ENCODE data around the gene THRSP. TPM values are rescaled to one million over a fixed set of nuclear protein-coding genes. Genes with fewer than 3 reads are reported as not detected.

Gene THRSP
- polyA plus RNA-seq, 1 donor (not counting 4 experiments of a cell fraction or from before 2014, with no cell fraction given): not detected

GRCh38 chr11:78030429-78031325 lies 33.0 kb upstream of the THRSP start:
- no peaks in the 10 kb centered on the region for H3K27me3 ChIP-seq (ENCODE audit: control insufficient read depth, extremely low read depth, insufficient read depth, low read length)
- no peak overlapping the region for H3K4me2 ChIP-seq (ENCODE audit: control insufficient read depth, extremely low read depth, insufficient read depth, low read depth, low read length)
- peaks cover 5% of the 10 kb centered on the region for H3K4me1 ChIP-seq (ENCODE audit: control insufficient read depth, extremely low read depth, insufficient read depth, low read length)
- H2AFZ ChIP-seq (ENCODE audit: control insufficient read depth, low read length): peak overlapping the region; percentile 44
- no peak overlapping the region for H3K27ac ChIP-seq (ENCODE audit: control insufficient read depth, insufficient read depth, low read length)
- no peak for DNase-seq (ENCODE audit: low read depth, low spot score)
- TF ChIP-seq EZH2 (IDR thresholded peaks at IDR 0.05; ENCODE audit: low read length): no peak
- no peak for TF ChIP-seq CTCF (optimal IDR thresholded peaks at IDR 0.05 in 1 of 3, IDR thresholded peaks at IDR 0.05 in 1 of 3, conservative IDR thresholded peaks at IDR 0.05 in 1 of 3; ENCODE audit: extremely low read depth in 1 of 3, insufficient read depth in 2 of 3, low read length in 3 of 3)
- no peak overlapping the region for H3K9ac ChIP-seq (ENCODE audit: control insufficient read depth, extremely low read depth, insufficient read depth, low read length)
- H3K9me3 ChIP-seq (ENCODE audit: control insufficient read depth, low read depth, low read length): no peaks in the 10 kb centered on the region
- H3K9me1 ChIP-seq (ENCODE audit: control insufficient read depth, extremely low read depth, insufficient read depth, low read length): no peaks in the 10 kb centered on the region
- no peak overlapping the region for H3K4me3 ChIP-seq (ENCODE audit: control insufficient read depth in 2 of 3, extremely low read depth in 1 of 3, insufficient read depth in 2 of 3, low read depth in 1 of 3, low read length in 3 of 3)
- H3K79me2 ChIP-seq (ENCODE audit: control insufficient read depth, insufficient read depth, low read length): no peaks in the 10 kb centered on the region
- no peaks in the 10 kb centered on the region for H4K20me1 ChIP-seq (ENCODE audit: control insufficient read depth, extremely low read depth, insufficient read depth, low read length)
- H3K36me3 ChIP-seq (ENCODE audit: control insufficient read depth in 2 of 2, extremely low read depth in 1 of 2, insufficient read depth in 2 of 2, low read length in 2 of 2): no peaks in the 10 kb centered on the region
- dilution Hi-C loops (cut with MboI; ENCODE audit: extremely low pct_ligation_motif_present, low sequenced_read_pairs): no loop called here
- FAIRE-seq: peak; percentile 17

- H3K9ac ChIP-seq (ENCODE audit: control insufficient read depth, extremely low read depth, insufficient read depth, low read length): no peak overlapping the region
- H3K9me1 ChIP-seq (ENCODE audit: control insufficient read depth, extremely low read depth, insufficient read depth, low read length): no peaks in the 10 kb centered on the region
- FAIRE-seq (no peak), DNase-seq (ENCODE audit: low read depth, low spot score) (no peak)
- H3K4me3 ChIP-seq (ENCODE audit: control insufficient read depth in 2 of 3, extremely low read depth in 1 of 3, insufficient read depth in 2 of 3, low read depth in 1 of 3, low read length in 3 of 3): no peak overlapping the region
- dilution Hi-C loops (cut with MboI; ENCODE audit: extremely low pct_ligation_motif_present, low sequenced_read_pairs): no loop called here
- H2AFZ ChIP-seq (ENCODE audit: control insufficient read depth, low read length): no peak overlapping the region
- no peaks in the 10 kb centered on the region for H3K36me3 ChIP-seq (ENCODE audit: control insufficient read depth in 2 of 2, extremely low read depth in 1 of 2, insufficient read depth in 2 of 2, low read length in 2 of 2)
- H3K27me3 ChIP-seq (ENCODE audit: control insufficient read depth, extremely low read depth, insufficient read depth, low read length): no peaks in the 10 kb centered on the region
- H3K4me1 ChIP-seq (ENCODE audit: control insufficient read depth, extremely low read depth, insufficient read depth, low read length): peaks cover 5% of the 10 kb centered on the region
- no peak overlapping the region for H3K27ac ChIP-seq (ENCODE audit: control insufficient read depth, insufficient read depth, low read length)
- TF ChIP-seq CTCF (optimal IDR thresholded peaks at IDR 0.05 in 1 of 3, IDR thresholded peaks at IDR 0.05 in 1 of 3, conservative IDR thresholded peaks at IDR 0.05 in 1 of 3; ENCODE audit: extremely low read depth in 1 of 3, insufficient read depth in 2 of 3, low read length in 3 of 3): no peak
- TF ChIP-seq EZH2 (IDR thresholded peaks at IDR 0.05; ENCODE audit: low read length): no peak
- H3K4me2 ChIP-seq (ENCODE audit: control insufficient read depth, extremely low read depth, insufficient read depth, low read depth, low read length): no peak overlapping the region
- no peaks in the 10 kb centered on the region for H3K79me2 ChIP-seq (ENCODE audit: control insufficient read depth, insufficient read depth, low read length)
- H3K9me3 ChIP-seq (ENCODE audit: control insufficient read depth, low read depth, low read length): no peaks in the 10 kb centered on the region
- H4K20me1 ChIP-seq (ENCODE audit: control insufficient read depth, extremely low read depth, insufficient read depth, low read length): no peaks in the 10 kb centered on the region
Measured at GRCh38 chr11:78031629-78032028, 32.0 kb upstream of the THRSP start.
